ENCODE measurements around the gene DTX1. TPM values are rescaled to one million over a fixed set of nuclear protein-coding genes. Genes with fewer than 3 reads are reported as not detected.

DTX1 gene
- polyA plus RNA-seq, 4 donors, result 11.1 to 15.1 (median 13.0) TPM

DNA sequence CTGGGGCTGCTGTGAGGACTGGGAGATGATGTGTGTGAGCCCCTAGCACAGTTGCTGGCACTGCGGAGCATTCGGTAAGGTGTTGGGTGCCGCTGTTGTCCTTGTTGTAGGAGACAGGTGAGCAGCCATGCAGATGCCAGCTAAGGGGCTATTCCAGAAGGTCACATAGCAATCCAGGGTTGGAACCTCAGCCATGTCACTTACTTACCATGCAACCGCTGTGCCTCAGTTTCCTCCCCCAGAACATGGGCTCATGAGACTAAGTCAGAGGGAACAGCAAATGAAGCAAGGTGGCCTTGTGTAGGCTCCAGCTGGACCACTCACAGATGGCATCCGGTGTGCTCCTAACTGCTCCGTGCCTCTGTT is 13.2 kb downstream of the DTX1 start:
- no peak for DNase-seq (ENCODE audit: low read depth in 4 of 4, low spot score in 3 of 4)

- no peak for DNase-seq (ENCODE audit: low read depth in 4 of 4, low spot score in 3 of 4)
Observed at GRCh38 chr12:113070117-113070906, 13.8 kb downstream of the DTX1 start.

DNA sequence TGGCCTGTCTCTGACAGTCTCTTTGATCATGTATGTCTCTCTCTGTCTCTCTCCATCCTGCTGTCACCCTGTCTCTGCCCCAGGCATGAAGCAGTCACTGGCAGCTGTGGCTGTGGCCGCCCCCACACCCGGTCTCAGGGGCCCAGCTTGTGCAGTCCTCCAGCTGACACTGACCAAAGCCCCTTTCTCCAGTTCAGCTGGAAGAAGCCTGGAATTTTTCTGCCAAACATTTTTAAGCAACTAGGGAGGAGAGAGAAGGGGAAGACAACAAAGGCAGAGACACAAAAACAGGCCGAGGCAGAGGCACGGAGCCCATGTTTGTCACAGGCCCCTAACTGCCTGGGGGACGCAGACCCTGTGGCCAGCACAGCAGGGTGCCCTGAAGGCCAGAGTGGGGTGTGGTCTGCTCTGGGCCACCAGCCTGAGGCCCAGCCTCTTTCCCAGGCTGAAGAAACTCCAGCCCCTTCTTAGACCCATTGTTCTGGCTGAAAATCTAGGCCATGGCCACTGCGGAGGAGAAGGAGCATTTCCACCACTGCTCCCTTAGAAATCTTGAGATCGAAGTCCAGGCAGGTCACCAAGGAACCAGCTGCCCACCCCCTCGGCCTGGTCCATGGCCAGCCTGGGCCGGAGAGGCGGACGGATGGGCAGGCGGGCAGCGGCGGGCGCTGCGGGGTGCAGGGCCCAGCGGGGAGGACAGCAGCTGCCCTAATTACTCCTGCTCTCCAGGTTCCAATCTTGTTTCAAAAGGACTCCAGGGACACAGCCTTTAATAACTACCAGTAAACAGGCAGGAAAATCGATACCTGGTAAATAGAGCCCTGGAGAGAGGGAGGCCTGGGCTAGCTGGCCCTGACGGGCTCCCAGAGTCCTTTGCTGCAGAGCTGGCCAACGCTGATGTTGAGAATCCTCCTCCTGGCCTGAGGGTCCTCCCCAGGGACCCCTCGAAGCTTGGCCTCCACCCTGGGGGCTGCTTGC is 14.9 kb downstream of the DTX1 start:
- no peak for DNase-seq (ENCODE audit: low read depth in 4 of 4, low spot score in 3 of 4)

DNA sequence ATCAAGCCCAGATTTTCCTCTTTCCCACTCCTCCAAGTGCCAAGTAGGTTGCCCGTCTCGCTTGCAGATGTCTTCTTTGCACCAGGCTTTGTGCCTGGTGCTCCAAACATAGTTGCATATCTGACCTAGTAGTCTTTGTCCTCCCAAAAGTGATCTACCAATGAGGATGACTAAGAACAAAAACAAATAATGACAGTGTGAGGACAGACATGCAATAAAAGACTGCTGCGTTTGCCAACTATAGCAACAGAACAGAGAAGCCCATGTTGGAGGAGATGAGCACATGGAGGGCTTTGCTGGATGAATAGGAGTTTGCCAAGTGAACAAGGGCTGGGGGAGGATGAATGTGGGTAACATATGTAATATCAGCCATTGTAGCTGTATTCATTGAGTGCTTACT is 15.6 kb downstream of the DTX1 start:
- no peak for DNase-seq (ENCODE audit: low read depth in 4 of 4, low spot score in 3 of 4)

GRCh38 chr12:113073586-113073985 is 17.1 kb downstream of the DTX1 start:
- DNase-seq (ENCODE audit: low read depth in 4 of 4, low spot score in 3 of 4), result no peak

- no peak for DNase-seq (ENCODE audit: low read depth in 4 of 4, low spot score in 3 of 4)
Observed at GRCh38 chr12:113075137-113075683, 18.7 kb downstream of the DTX1 start.

- DNase-seq (ENCODE audit: low read depth in 4 of 4, low spot score in 3 of 4), result no peak
Observed at GRCh38 chr12:113077057-113077858, 20.7 kb downstream of the DTX1 start.

DNA sequence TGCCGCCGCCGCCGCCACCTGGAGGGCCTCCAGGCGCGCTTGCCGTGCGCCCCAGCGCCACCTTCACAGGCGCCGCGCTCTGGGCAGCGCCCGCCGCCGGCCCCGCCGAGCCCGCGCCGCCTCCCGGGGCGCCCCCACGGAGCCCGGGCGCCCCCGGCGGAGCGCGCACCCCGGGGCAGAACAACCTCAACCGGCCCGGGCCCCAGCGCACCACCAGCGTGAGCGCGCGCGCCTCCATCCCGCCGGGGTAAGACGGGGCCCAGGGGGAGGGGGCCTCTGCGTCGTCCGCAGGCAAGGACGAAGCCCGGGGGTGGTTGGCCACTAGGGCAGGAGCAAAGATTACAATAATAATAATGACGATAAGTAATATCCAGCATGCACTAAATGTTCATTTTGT is 21.3 kb downstream of the DTX1 start:
- DNase-seq (ENCODE audit: low read depth in 4 of 4, low spot score in 3 of 4), result no peak

DNA sequence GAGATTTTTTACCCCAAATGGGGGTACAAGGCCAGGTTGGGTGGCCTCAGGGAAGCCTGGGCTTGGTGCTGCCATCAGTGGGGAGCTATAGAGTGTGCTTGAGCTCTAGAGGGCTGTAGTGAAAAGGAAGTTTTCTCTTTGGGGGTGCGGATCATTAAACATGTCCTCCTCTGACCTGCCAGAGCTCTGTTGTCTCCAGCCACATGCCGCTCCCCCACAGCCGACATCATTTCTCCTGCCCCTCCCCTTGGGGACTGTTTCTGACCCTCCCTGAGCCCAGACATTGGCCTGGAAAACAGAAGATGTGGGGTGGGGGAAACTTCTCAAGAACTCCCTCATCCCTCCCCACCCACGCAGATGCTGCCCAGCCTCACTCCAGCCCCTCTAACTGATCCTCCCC is 25.3 kb downstream of the DTX1 start:
- no peak for DNase-seq (ENCODE audit: low read depth in 4 of 4, low spot score in 3 of 4)

DNA sequence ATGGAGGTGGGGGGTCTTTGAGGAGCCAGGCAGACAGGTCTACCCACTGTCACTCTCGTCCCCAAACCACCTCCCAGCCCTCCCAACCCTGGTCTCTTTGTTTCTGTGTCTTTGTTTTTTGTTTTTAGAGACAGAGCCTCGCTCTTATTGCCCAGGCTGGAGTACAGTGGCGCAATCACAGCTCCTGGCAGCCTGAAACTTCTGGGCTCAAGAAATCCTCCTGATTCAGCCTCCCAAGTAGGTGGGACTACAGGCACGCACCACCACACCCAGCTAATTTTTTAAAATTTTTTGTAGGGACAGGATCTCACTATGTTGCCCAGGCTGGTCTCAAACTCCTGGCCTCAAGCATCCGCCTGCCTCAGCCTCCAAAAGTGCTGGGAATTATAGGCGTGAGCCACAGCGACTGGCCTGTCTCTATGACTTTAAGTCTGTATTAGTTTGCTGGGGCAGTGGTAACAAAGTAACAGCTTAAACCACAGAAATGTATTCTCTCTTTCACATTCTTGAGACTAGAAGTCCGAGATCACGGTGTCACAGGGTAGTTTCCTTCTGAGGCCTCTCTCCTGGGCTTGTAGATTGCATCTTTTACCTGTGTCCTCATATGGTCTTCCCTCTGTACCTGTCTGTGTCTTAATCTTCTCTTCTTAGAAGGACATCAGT is 26.1 kb downstream of the DTX1 start:
- no peak for DNase-seq (ENCODE audit: low read depth in 4 of 4, low spot score in 3 of 4)

GRCh38 chr12:113083863-113084435 is 27.4 kb downstream of the DTX1 start:
- no peak for DNase-seq (ENCODE audit: low read depth in 4 of 4, low spot score in 3 of 4)

GRCh38 chr12:113086249-113087164 is 30.0 kb downstream of the DTX1 start:
- DNase-seq (ENCODE audit: low read depth in 4 of 4, low spot score in 3 of 4), result no peak

GRCh38 chr12:113087193-113087592 is 30.7 kb downstream of the DTX1 start:
- no peak for DNase-seq (ENCODE audit: low read depth in 4 of 4, low spot score in 3 of 4)

DNA sequence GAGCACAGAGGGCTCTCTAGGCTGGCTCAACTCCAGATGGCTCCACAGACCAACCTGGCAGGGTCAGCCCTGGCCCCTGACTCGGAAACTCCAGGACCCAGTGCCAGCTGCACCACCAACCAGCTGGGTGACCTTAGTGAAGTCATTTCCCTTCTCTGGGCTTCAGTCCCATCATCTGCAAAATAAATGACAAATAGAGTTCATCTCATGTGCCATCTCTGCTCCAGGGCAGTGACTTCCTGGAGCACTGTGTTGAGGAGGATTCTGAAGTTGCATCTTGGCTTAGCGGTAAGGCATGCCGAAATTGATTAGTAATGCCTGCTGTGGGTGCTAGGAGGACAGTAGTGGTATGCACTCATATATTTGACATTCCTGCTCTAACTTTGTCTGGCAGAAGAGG is 31.5 kb downstream of the DTX1 start:
- no peak for DNase-seq (ENCODE audit: low read depth in 4 of 4, low spot score in 3 of 4)

DNA sequence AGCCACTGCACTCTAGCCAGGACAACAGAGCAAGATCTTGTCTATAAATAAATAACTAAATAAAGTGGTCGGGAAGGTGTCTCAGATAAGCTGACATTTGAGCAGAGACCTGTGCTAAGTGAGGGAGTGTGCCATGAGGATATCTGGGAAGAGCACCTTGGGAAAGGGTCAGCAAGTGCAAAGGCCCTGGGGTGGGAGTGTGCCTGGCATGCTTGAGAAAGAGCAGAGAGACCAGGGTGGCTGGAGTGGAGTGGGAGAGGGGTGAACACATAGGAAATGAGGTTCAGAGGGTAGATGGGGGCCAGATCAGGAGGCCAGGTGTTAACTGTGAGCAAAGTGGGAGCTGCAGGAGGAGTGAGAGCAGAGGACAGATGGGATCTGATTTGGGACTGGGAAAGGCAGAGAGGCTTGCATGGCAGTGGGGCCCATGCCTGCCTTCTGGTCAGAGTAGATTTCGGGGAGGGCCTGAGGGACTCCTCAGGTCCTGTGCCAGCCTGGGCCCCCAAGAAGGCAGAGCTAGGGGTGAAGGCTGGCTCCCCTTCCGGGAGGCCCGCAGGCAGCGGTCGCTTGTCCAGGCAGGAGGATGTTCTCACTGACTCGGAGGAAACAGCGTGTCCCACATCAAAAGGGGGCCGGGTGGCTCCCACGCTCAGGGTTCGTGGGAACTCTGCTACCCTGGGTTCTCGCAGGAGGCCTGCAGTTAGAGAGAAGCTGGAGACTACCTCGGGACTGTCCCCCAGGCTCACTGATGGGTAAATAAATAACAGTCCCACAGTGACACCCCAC is 32.6 kb downstream of the DTX1 start:
- DNase-seq (ENCODE audit: low read depth in 4 of 4, low spot score in 3 of 4), result no peak

DNA sequence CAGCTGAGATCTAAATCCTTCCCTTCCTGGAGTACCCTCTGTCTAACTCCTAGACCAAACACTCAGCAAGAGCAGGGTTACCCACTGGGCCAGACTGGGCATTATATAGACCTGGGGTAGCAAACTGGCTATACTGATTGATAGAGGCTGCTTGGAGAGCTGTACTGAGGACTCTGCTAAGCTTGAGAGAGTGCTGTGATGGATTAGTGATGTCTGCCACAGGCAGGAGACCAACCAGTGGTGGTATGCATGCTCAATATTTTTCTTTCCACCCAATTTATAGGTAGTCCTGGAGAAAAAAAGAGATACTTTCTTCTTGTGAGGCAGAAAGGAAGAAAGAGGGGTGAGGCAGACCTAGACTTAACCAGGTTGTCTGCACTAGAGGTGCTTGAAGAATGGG is 33.3 kb downstream of the DTX1 start:
- no peak for DNase-seq (ENCODE audit: low read depth in 4 of 4, low spot score in 3 of 4)

GRCh38 chr12:113090740-113091139 is 34.2 kb downstream of the DTX1 start:
- no peak for DNase-seq (ENCODE audit: low read depth in 4 of 4, low spot score in 3 of 4)

DNA sequence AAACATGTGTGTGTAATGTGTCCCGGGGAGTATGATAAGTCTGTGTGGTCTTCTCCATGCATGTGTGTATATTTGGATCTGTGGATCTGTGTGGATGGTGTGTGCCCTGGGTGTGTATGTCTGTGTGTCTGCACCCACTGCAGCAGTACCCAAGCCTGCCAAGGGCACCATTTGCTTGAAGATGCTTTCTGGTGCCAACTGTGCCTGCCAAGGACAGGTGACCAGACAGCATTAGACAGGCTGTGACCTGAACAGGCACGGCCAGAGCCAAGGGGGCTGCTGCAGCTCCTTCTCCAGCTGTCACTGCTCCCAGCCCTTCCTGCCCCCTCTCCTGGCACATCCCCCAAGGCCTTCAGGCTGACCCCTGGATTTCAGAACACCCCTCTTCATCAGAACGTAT is 35.0 kb downstream of the DTX1 start:
- no peak for DNase-seq (ENCODE audit: low read depth in 4 of 4, low spot score in 3 of 4)

Measured in right renal pelvis (tissue), 4 donors.